GM21737 (cell line): ENCODE results near the gene GJD4.

Experiments used
- ATAC-seq: cut with Tn5 transposase; IDR thresholded peaks from one replicate; pipeline ENCODE4 v1.9.1; 2021; ENCODE audit warnings: mild to moderate bottlenecking, moderate library complexity; ENCODE audit not compliant: unreplicated experiment

The GJD4 gene

GRCh38 chr10:35605191-35605590 is at the start of gene GJD4:
Gene GJD4, plus strand, starts transcription at chr10:35605341. Its CDS starts 227 bp downstream, at chr10:35605568.
- no peak for ATAC-seq

- no peak for ATAC-seq
Observed at GRCh38 chr10:35555962-35556930, 48.9 kb upstream of the GJD4 start.

- no peak for ATAC-seq
Observed at GRCh38 chr10:35558276-35558675, 46.9 kb upstream of the GJD4 start.

- ATAC-seq, result no peak
Observed at GRCh38 chr10:35559416-35559815, 45.7 kb upstream of the GJD4 start.

GRCh38 chr10:35561715-35562114 is 43.4 kb upstream of the GJD4 start:
- ATAC-seq, result no peak

- ATAC-seq, result no peak
Observed at GRCh38 chr10:35562427-35562826, 42.7 kb upstream of the GJD4 start.

- no peak for ATAC-seq
Observed at GRCh38 chr10:35563261-35563891, 41.8 kb upstream of the GJD4 start.

GRCh38 chr10:35564341-35564968 is 40.7 kb upstream of the GJD4 start:
- peak; percentile 77 for ATAC-seq

GRCh38 chr10:35565602-35566081 is 39.5 kb upstream of the GJD4 start:
- no peak for ATAC-seq

- ATAC-seq, result no peak
Observed at GRCh38 chr10:35567951-35568350, 37.2 kb upstream of the GJD4 start.

- ATAC-seq, result no peak
Observed at GRCh38 chr10:35568483-35569015, 36.6 kb upstream of the GJD4 start.

- ATAC-seq, result no peak
Observed at GRCh38 chr10:35569111-35569707, 35.9 kb upstream of the GJD4 start.

- ATAC-seq, result no peak
Observed at GRCh38 chr10:35569836-35570235, 35.3 kb upstream of the GJD4 start.

GRCh38 chr10:35570397-35570796 is 34.7 kb upstream of the GJD4 start:
- no peak for ATAC-seq

GRCh38 chr10:35572583-35572982 is 32.6 kb upstream of the GJD4 start:
- ATAC-seq, result no peak

- no peak for ATAC-seq
Observed at GRCh38 chr10:35573796-35574195, 31.3 kb upstream of the GJD4 start.

- ATAC-seq, result no peak
Observed at GRCh38 chr10:35574924-35575352, 30.2 kb upstream of the GJD4 start.

GRCh38 chr10:35575640-35576039 is 29.5 kb upstream of the GJD4 start:
- no peak for ATAC-seq

- ATAC-seq, result no peak
Observed at GRCh38 chr10:35576730-35577129, 28.4 kb upstream of the GJD4 start.

GRCh38 chr10:35577926-35578617 is 27.1 kb upstream of the GJD4 start:
- ATAC-seq, result no peak
